HEK293 (cell line): ENCODE measurements around the gene DGKH.

Experiments used
- CTCF ChIA-PET: fragments of 350-600 bp; formaldehyde crosslinking; extraction: SDS; loops from one replicate; lab custom pipeline; 2021; ENCODE audit warnings: antibody characterized with exemption; lab: Yijun Ruan, JAX
- POLR2A ChIA-PET: fragments of 300-600 bp; formaldehyde crosslinking; extraction: SDS; loops from one replicate; lab custom pipeline; 2020; ENCODE audit warnings: antibody characterized with exemption, inconsistent platforms; lab: Yijun Ruan, JAX
- H3K27ac ChIP-seq: fragments of 200-500 bp; sonication (Bioruptor generic); 2 replicates; pipeline ENCODE4 v1.5.1; 2014; ENCODE audit warnings: low read depth, low read length, control low read depth, inconsistent platforms; ENCODE audit errors: extremely low read depth
- H3K36me3 ChIP-seq, 2 experiments: fragments of 200-500 bp in 1 of 2; sonication (Bioruptor generic) in 1 of 2; 1 replicate in 1 of 2; 2 replicates in 1 of 2; pipeline ENCODE4 v1.5.1; 2014 to 2017; ENCODE audit warnings: inconsistent platforms in 2 of 2, low read length in 2 of 2; ENCODE audit not compliant: control insufficient read depth in 2 of 2, insufficient read depth in 1 of 2
- H3K4me1 ChIP-seq: fragments of 200-500 bp; sonication (Bioruptor generic); 2 replicates; pipeline ENCODE4 v1.5.1; 2014; ENCODE audit warnings: mild to moderate bottlenecking, low read length, inconsistent platforms; ENCODE audit not compliant: control insufficient read depth, insufficient read depth
- H3K4me3 ChIP-seq: 2 replicates; pipeline ENCODE4 v1.5.1; 2011; ENCODE audit warnings: low read depth, mild to moderate bottlenecking, control low read depth, low read length, moderate library complexity
- H3K9me3 ChIP-seq: fragments of 200-500 bp; sonication (Bioruptor generic); 2 replicates; pipeline ENCODE4 v1.5.1; 2014; ENCODE audit warnings: low read depth, low read length, inconsistent platforms; ENCODE audit not compliant: control insufficient read depth, insufficient read depth
- BCL11B ChIP-seq: fragments of 450-650 bp; formaldehyde crosslinking; IDR thresholded peaks from 2 replicates; pipeline ENCODE4 v1.5.1; 2016; ENCODE audit warnings: low read depth, missing biosample characterization, missing genetic modification characterization
- FEZF1 ChIP-seq: fragments of 450-650 bp; formaldehyde crosslinking; IDR thresholded peaks from 2 replicates; pipeline ENCODE4 v1.5.1; 2016; ENCODE audit warnings: missing biosample characterization, missing genetic modification characterization
- RBAK ChIP-seq: fragments of 450-650 bp; formaldehyde crosslinking; IDR thresholded peaks from 2 replicates; pipeline ENCODE4 v1.5.1; 2016; ENCODE audit warnings: missing biosample characterization, missing genetic modification characterization
- SP7 ChIP-seq: fragments of 450-650 bp; formaldehyde crosslinking; IDR thresholded peaks from 2 replicates; pipeline ENCODE4 v1.5.1; 2016; ENCODE audit warnings: missing biosample characterization, missing genetic modification characterization
- YY2 ChIP-seq: fragments of 450-650 bp; formaldehyde crosslinking; IDR thresholded peaks from 2 replicates; pipeline ENCODE4 v1.5.1; 2016; ENCODE audit warnings: missing biosample characterization, missing genetic modification characterization
- ZBTB17 ChIP-seq: fragments of 450-650 bp; formaldehyde crosslinking; IDR thresholded peaks from 2 replicates; pipeline ENCODE4 v1.5.1; 2016; ENCODE audit warnings: missing biosample characterization, missing genetic modification characterization
- ZBTB6 ChIP-seq: fragments of 450-650 bp; formaldehyde crosslinking; IDR thresholded peaks from 2 replicates; pipeline ENCODE4 v1.5.1; 2017; ENCODE audit warnings: missing biosample characterization, missing genetic modification characterization
- ZFHX2 ChIP-seq: fragments of 450-650 bp; formaldehyde crosslinking; conservative IDR thresholded peaks from 2 replicates; pipeline ENCODE4 v1.5.1; 2016; ENCODE audit warnings: missing biosample characterization, missing genetic modification characterization
- ZNF157 ChIP-seq: fragments of 450-650 bp; formaldehyde crosslinking; IDR thresholded peaks from 2 replicates; pipeline ENCODE4 v1.5.1; 2016; ENCODE audit warnings: missing biosample characterization, missing genetic modification characterization
- ZNF2 ChIP-seq: fragments of 450-650 bp; formaldehyde crosslinking; IDR thresholded peaks from 2 replicates; pipeline ENCODE4 v1.5.1; 2016; ENCODE audit warnings: missing biosample characterization, missing genetic modification characterization
- ZNF211 ChIP-seq: fragments of 450-650 bp; formaldehyde crosslinking; IDR thresholded peaks from 2 replicates; pipeline ENCODE4 v1.5.1; 2016; ENCODE audit warnings: low read depth, missing biosample characterization, missing genetic modification characterization
- ZNF24 ChIP-seq: fragments of 450-650 bp; formaldehyde crosslinking; IDR thresholded peaks from 2 replicates; pipeline ENCODE4 v1.5.1; 2016; ENCODE audit warnings: missing biosample characterization, missing genetic modification characterization
- ZNF248 ChIP-seq: fragments of 450-650 bp; formaldehyde crosslinking; IDR thresholded peaks from 2 replicates; pipeline ENCODE4 v1.5.1; 2017; ENCODE audit warnings: missing biosample characterization, missing genetic modification characterization
- ZNF324 ChIP-seq: fragments of 450-650 bp; formaldehyde crosslinking; IDR thresholded peaks from 2 replicates; pipeline ENCODE4 v1.5.1; 2016; ENCODE audit warnings: missing biosample characterization, missing genetic modification characterization
- ZNF366 ChIP-seq: fragments of 450-650 bp; formaldehyde crosslinking; conservative IDR thresholded peaks from 2 replicates; pipeline ENCODE4 v1.5.1; 2016; ENCODE audit warnings: missing biosample characterization, missing genetic modification characterization
- ZNF404 ChIP-seq: fragments of 450-650 bp; formaldehyde crosslinking; IDR thresholded peaks from 2 replicates; pipeline ENCODE4 v1.5.1; 2017; ENCODE audit warnings: missing biosample characterization, missing genetic modification characterization
- ZNF654 ChIP-seq: fragments of 450-650 bp; formaldehyde crosslinking; IDR thresholded peaks from 2 replicates; pipeline ENCODE4 v1.5.1; 2016; ENCODE audit warnings: low read depth, missing biosample characterization, missing genetic modification characterization
- ZSCAN30 ChIP-seq: fragments of 450-650 bp; IDR thresholded peaks from 2 replicates; pipeline ENCODE4 v1.5.1; 2018; ENCODE audit warnings: missing biosample characterization, mild to moderate bottlenecking, missing genetic modification characterization, moderate library complexity
- TF ChIP-seq, protein P1 (sequence below): fragments of 450-650 bp; formaldehyde crosslinking; IDR thresholded peaks from 2 replicates; pipeline ENCODE4 v1.5.1; 2017; ENCODE audit warnings: missing biosample characterization, missing genetic modification characterization
- TF ChIP-seq, protein P2 (sequence below): IDR thresholded peaks from 2 replicates; pipeline ENCODE4 v1.6.1; 2011; ENCODE audit warnings: mild to moderate bottlenecking, low read depth, low read length, borderline replicate concordance
- TF ChIP-seq, protein P3 (sequence below): fragments of 450-650 bp; formaldehyde crosslinking; IDR thresholded peaks from 2 replicates; pipeline ENCODE4 v1.5.1; 2016; ENCODE audit warnings: missing biosample characterization, missing genetic modification characterization

Gene DGKH

DNA sequence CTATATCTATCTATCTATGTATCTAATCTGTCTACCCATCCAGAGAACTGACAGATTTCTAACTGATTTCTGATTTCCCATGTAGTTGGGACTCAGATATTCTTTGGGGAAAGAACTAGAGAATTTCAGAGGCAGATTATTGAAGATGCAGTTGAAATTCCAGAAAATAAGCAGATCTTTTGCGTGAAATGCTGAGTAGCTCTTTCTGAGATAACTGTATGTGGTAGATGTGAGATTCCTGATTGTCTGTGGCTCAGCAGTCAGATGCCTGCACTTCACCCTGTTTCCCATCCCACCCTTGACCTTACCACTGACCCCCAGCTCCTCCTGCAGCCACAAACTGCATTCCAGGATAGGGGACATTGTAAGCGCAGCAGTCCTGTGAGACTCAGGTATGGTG, 61.5 kb downstream of the DGKH start (continued):
- TF ChIP-seq, protein P1, sequence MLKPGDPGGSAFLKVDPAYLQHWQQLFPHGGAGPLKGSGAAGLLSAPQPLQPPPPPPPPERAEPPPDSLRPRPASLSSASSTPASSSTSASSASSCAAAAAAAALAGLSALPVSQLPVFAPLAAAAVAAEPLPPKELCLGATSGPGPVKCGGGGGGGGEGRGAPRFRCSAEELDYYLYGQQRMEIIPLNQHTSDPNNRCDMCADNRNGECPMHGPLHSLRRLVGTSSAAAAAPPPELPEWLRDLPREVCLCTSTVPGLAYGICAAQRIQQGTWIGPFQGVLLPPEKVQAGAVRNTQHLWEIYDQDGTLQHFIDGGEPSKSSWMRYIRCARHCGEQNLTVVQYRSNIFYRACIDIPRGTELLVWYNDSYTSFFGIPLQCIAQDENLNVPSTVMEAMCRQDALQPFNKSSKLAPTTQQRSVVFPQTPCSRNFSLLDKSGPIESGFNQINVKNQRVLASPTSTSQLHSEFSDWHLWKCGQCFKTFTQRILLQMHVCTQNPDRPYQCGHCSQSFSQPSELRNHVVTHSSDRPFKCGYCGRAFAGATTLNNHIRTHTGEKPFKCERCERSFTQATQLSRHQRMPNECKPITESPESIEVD (tag by site-specific recombination), result no peak
- TF ChIP-seq SP7 (tag by site-specific recombination), result no peak
- TF ChIP-seq, protein P2, sequence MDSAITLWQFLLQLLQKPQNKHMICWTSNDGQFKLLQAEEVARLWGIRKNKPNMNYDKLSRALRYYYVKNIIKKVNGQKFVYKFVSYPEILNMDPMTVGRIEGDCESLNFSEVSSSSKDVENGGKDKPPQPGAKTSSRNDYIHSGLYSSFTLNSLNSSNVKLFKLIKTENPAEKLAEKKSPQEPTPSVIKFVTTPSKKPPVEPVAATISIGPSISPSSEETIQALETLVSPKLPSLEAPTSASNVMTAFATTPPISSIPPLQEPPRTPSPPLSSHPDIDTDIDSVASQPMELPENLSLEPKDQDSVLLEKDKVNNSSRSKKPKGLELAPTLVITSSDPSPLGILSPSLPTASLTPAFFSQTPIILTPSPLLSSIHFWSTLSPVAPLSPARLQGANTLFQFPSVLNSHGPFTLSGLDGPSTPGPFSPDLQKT, result no peak
- no peak for TF ChIP-seq ZNF248 (tag by site-specific recombination)
- TF ChIP-seq YY2, result no peak
- TF ChIP-seq ZNF211, result no peak
- TF ChIP-seq ZNF324 (tag by site-specific recombination), result no peak

DNA sequence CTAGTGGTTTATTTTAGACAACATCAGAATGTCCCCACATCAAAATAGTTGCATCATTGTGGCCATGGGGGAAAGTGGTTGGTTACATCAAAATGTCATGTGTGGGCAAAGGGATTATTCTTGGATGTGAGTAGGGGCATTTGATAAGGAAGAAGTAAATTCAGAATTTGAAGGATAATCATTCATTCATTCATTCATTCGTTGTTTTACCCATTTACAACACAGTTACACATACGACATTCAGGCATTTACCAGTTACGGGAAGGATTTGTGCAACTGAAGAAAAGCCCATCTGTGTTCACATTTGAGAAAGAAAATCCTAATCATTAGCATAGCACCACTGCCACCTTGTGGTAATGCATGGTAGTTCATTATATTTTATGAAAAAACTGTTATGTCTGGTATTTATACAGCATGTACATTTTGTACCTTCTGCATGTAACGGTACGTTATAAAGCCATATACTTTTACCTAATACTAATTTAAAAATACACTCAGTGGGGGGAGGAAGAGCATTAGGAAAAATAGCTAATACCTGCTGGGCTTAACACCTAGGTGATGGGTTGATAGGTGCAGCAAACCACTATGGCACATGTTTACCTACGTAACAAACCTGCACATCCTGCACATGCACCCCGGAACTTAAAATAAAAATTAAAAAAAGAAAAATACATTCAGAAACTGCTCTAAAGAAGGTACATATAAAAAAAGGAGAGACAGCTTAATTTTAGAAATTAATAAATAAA, 62.1 kb downstream of the DGKH start:
- POLR2A ChIA-PET, result no interaction called here
- Histone ChIP-seq H3K4me1 (peaks cover 13% of the 10 kb centered on the region; the same call in 1 of the 2 replicates), H3K9me3 (no peaks in the 10 kb centered on the region), H3K4me3 (no peak overlapping the region), H3K36me3 (no peaks in the 10 kb centered on the region), H3K27ac (no peak overlapping the region)
- TF ChIP-seq ZNF654 (peak; percentile 74), BCL11B (tag by site-specific recombination) (no peak), ZNF24 (tag by site-specific recombination) (peak; percentile 99), ZSCAN30 (tag by site-specific recombination) (no peak), RBAK (tag by site-specific recombination) (no peak), ZBTB17 (tag by site-specific recombination) (peak; percentile 42; the same call in 1 of the 2 replicates), FEZF1 (no peak), ZNF2 (tag by site-specific recombination) (0 out of 2 replicates have a peak, but pooled peaks have one; percentile 37), ZFHX2 (tag by site-specific recombination) (no peak), ZNF157 (no peak), ZNF366 (tag by site-specific recombination) (peak; percentile 53), ZBTB6 (no peak), ZNF404 (tag by site-specific recombination) (no peak)
- TF ChIP-seq, protein P3, sequence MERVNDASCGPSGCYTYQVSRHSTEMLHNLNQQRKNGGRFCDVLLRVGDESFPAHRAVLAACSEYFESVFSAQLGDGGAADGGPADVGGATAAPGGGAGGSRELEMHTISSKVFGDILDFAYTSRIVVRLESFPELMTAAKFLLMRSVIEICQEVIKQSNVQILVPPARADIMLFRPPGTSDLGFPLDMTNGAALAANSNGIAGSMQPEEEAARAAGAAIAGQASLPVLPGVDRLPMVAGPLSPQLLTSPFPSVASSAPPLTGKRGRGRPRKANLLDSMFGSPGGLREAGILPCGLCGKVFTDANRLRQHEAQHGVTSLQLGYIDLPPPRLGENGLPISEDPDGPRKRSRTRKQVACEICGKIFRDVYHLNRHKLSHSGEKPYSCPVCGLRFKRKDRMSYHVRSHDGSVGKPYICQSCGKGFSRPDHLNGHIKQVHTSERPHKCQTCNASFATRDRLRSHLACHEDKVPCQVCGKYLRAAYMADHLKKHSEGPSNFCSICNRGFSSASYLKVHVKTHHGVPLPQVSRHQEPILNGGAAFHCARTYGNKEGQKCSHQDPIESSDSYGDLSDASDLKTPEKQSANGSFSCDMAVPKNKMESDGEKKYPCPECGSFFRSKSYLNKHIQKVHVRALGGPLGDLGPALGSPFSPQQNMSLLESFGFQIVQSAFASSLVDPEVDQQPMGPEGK (tag by site-specific recombination), result 0 out of 2 replicates have a peak, but pooled peaks have one; percentile 36
- CTCF ChIA-PET, result interaction anchor here (0.6 to 1.4 kb wide), 17 partner anchors 11 to 658 kb away, joined by 3 to 7 read pairs (median 3); no protein-coding TSS in a partner anchor
